GM21528 (cell line): ENCODE data around the gene PLAAT2.
"Not testable (repeated sequence)": the region's sequence is repeated elsewhere in the genome, so short reads cannot be mapped to it uniquely, and the experiment has no call there.

Experiments
- ATAC-seq: cut with Tn5 transposase; IDR thresholded peaks from one replicate; pipeline ENCODE4 v1.9.1; 2021; ENCODE audit warnings: mild to moderate bottlenecking, moderate library complexity; ENCODE audit not compliant: unreplicated experiment, low FRiP score

Gene PLAAT2

DNA sequence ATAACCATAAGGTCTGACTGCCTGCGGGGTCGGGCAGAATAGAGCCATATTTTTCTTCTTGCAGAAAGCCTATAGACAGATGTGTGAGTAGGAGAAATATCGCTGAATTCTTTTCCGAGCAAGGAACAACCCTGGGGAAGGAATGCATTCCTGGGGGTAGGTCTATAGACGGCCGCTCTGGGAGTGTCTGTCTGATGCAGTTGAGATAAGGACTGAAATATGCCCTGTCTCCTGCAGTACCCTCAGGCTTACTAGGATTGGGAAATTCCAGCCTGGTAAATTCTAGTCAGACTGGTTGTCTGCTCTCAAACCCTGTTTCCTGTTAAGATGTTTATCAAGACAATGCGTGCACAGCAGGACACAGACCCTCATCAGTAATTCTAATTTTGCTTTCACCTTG is 18.0 kb upstream of the PLAAT2 start:
- ATAC-seq = not testable (repeated sequence)

DNA sequence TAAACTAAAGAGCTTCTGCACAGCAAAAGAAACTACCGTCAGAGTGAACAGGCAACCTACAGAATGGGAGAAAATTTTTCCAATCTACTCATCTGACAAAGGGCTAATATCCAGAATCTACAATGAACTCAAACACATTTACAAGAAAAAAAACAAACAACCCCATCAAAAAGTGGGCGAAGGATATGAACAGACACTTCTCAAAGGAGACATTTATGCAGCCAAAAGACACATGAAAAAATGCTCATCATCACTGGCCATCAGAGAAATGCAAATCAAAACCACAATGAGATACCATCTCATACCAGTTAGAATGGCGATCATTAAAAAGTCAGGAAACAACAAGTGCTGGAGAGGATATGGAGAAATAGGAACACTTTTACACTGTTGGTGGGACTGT is 15.7 kb upstream of the PLAAT2 start:
- not testable (repeated sequence) for ATAC-seq

DNA sequence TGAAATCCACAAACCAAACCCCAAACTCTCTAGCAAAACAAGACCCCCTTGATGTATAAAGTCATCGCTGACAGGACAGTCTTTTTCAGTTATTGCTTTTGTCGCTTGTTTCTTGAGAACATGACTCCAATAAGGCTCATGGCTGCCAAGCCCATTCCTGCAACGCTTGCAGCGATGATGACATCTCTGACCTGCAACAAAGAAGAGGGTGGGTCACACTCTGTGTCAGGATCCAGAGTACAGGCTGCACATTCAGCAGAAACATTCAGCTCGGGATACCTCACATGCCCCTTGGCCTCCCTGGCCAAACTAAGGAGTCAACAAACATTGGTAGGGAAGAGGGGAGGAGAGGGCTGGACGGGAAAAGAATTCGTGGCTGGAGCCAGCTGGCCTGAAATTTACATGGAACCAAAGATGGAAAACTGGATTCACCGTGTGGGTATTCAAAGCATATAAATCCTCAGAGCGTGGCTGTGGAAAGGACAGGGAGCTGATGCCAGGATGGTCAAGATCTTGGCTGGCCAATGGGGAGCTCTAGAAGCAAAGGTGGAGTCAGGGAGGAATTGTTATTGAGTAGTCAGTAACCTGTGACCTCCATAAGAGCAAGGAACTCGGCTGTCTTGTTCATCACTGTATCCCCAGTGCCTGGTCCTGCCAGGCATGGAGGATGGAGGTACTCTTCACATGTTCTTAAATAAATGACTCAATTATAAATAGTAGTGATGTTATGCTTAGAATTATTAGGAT is 11.8 kb upstream of the PLAAT2 start:
- ATAC-seq = no peak

DNA sequence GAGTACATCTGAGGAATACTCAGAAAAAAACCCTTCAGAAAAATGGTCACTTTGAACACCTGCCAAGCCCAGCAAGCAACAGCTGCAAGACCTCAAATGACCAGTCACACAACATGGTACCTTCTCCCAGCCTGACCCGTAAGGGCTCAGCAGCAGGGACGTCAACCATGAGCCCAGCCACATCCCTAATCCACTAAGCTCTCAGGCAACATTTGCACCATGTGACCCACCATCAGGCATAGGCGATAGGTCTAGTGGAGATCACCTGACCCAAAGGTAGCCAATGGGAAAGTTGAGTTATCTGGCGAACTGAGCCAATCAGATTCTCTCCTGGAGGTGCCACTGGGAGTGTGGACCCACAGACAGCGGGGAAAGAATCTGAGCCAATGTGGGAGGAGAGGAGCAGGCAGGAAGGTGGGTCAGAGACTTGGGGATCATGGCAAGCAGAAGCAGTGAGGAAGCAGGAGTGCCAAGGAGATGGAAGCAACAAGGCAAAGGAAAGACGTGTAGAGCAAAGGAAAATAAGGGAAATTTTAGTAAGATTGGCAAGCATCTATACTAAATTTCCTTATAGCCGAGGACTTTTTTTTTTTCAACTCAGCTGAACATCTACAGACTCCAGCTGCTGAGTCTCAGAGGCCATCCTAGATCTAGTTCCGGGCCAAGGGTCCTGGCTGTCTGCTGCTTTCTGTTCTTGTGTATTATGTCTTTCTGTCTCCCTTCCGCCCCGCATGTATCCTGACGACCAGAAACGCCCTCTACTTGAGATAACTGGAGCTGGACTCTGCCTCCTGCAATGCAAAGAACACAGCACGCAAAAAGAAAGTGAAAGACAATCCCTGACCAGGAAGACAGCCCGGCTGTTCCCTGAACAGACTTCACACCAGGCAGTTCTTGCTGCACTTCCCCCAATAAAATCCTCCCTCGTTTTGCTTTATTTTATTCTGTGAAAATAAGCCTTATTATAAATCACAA is 11.0 kb upstream of the PLAAT2 start:
- ATAC-seq = no peak

DNA sequence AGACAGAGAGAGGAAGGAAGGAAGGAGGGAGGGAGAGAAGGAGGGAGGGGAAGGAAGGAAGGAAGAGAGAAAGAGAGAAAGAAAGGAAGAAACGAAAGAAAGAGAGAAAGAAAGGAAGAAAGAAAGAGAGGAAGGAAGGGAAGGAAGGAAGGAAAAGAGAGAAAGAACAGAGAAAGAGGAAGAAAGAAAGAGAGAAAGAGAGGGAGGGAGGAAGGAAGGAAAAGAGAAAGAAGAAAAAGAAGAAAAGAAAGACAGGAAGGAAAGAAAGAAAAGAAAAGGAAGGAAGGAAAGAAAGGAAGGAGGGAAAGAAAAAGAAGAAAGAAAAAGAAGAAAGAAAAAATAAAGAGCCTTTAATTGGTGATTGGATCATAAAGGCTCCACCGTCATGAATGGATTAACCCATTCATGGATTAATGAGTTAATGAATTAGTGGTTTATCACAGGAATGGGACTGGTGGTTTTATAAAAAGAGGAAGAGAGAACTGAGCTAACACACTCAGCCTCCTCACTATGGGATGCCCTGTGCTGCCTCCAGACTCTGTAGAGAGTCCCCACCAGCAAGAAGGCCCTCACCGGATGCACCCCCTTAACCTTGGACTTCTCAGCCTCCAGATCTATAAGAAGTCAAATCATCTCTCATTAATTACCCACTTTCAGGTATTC is 9.0 kb upstream of the PLAAT2 start:
- ATAC-seq = no peak

DNA sequence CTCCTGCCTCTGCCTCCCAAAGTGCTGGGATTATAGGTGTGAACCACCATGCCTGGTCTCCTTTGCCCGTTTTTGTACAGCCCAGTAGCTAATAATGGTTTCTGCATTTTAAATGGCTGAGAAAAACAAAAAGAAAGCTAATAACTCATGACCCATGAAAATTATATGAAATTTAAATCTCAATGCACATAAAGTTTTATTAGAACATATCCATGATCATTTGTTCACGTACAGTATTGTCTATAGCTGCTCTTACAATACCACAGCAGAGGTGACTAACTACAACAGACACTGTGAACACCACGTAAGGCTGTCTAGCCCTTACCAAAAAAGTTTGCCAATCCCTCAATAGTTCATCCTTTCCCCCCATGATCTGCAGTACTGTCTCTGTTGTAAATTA is 6.4 kb upstream of the PLAAT2 start:
- no peak for ATAC-seq

DNA sequence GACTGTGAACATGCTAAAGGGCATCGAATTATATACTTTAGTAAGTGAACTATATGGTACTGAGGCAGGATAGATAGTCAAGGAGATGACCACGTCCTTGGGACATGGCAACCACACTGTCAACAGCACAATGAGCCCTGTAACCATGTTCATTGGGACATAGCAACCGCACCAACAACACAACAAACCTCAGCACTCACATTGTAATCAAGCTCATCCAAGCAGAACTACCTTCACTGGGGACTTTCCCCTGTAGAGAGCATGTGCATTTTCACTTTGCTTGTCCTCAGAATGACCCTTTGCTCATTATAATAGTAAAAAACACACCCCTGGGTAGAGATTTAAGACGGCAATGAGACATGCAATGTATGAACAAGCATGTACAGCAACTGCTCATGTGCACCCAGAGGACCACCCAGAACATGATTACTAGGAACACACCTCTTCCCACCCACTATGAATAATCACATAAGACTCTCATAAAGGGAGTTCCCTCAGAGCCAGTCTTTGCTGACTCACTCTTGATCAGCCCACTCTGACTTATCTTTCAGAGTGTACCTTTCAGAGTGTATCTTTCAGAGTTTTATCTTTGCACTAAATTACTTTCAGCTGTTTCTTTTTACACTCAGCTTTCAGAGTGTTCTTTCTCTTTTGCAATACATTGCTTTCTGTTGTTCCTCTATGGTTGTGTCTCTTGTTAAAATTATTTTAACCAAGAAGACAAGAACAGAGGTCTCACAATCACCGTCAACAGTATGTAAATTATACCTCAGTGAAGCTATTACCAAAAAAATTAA is 4.1 kb upstream of the PLAAT2 start:
- peak; percentile 76 for ATAC-seq

DNA sequence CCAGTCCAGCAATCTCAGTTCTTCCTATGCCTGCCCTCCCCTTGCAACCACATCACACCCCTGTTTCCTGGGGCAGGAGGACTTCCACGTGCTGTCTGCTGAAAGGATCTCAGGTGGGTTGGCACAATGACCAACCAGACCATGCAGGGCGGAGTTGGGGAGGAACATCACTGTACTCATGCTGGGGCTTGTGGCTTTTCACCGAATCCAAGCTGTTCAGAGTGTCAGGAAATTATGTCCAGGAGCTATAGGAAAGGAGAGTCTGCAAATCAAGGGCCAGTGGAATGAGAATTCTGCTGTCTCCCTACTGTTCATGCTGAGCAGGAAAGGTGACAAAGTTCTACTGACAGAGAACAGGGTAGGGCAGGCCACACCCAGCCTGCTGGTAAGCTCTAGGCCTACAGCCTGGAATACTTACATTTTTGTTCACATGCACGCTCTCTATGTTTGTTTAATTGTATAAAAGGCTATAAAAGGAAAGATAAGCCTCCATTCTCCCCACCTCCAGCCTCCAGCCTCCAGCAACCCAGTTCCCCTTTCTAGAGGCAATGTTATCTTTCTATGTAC is 1.7 kb upstream of the PLAAT2 start:
- ATAC-seq = no peak

DNA sequence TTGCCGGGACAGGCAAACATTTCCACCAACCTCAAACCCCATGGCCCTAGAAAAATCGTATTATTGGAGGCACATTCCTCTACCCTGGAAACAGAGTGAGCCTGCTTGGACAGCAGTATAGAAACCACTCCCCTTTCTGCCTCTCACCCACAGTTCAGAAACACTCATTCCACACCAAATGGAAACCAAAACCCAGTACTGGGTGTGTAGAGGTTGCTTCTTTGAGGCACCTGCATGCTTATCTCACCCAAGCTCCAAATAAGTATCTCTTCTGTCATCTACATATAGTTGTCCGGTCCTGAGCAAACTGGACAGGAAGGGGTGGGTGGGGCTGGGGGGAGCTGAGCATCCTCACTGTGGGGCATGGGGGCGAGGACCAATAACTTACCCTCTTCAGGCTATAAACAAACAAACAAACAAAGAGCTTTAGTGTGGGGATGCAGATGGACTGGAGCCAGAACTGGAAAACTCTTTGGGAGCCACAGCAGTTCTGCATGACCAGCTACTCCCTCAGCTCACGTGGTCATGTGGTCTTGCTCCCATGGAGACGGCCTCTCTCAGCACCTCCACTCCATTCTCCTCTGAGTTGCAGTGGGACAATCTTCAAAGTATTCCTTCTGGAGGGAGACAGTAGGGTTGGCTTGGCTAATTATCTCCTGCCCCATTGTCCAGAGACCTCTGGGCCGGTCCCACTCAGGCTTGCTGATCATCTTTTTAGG is 1.0 kb upstream of the PLAAT2 start:
- peak; percentile 58 for ATAC-seq

DNA sequence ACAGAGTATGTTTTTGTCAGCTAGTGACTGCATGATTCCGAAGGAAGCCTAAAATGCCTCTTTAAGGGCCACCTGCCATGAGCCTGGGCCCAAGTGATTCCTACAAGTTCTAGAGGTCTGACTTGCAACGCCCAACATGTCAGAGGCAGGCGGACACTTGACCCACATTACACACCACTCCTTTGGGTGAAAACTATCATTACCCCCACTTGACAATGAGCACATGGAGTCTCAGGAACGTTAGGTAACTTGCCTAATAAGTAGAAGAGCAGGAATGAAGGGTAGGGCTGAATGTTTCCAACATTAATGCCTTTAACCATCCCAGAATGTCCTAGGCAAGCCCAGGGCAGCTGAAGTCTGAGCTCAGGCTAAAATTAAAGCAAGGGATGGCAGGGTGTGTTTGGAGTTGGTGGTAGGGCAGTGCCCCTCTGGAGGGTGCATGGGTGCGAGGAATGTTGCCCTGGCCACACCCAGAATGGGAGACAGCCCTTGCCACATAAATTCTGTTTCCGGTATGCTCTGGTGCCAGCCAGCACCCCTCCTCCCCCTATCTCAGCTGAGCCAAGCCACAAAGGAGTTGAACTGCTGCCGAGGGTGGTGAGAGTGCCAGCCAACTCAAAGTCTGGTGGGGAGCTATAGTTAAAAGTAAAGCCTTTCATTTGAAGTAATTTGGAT is 2.5 kb downstream of the PLAAT2 start:
- ATAC-seq = no peak

DNA sequence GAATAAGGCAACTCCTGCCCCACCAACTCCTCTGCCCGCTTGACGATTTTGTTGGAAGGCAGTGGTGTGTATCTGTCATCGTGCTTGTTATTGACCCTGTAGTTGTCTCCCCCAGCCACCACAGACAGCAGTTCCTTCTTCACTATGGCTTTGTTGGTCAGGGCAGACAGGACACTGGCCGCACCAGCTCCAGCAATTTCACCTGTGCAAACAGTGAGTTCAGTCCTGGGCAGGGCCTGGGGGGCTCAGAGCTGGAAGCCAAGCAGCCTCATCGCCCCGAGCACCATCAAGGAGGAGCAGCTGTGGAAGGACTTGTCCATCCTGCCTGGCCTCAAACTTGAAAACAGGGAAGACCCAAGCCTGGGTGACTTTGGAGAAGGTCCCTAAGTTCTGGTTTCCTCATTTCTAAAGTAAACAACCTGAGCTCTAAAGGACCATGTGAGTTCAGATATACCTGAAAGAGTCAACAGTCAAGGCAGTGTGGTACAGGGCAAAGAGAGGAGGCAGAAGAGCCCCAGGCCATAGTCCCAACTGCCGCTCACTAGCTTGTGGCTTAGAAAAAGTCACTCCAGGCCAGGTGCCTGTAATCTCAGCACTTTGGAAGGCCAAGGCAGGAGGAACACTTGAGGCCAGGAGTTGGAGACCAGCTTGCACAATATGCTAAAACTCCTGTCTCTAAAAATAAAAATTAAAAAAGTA is 4.6 kb downstream of the PLAAT2 start:
- ATAC-seq = no peak

DNA sequence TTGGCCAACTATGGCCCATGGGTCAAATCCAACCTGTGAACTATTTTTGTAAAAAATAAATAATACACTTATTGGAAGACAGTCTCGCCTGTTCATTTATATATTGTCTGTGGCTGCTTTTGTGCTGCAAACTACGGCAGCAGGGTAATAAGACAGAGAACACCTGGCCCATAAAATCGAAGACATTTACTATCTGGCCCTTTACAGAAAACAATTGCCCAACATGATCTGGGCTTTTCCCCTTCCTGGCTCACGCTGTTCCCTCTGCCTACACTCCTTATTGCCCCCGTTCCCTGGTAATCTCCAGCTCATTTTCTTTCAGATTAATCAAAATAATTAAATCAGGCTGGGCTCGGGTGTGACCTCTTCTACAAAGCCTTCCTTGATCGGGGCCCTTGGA is 5.6 kb downstream of the PLAAT2 start:
- no peak for ATAC-seq

DNA sequence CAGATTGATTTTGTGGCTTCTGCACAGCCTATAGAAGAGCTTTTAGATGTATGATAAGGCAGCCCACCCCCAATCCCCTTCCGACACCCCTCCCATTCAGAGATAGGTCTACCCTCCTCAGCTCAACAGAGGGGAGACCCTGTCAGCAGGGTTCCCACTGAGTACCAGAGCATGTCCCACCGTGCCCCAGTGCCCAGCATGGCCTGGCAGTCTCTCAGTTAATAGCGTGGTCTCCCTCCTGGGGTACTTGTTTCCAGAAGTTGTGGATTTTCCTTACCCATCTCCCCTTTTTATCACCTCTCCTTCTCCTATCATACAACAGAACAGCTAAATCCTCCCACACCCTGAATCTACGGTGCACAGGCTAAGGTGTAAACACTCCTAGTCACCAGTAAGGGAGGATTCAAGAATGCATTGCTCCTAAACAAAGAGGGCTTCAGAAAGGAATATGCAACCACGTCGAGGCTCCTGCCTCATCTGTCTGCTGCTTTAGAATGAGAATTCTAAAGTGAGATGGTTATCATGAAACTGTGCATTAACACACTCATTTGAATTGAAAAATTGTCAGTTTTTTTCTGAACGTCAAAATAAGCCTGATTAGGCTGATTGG is 6.7 kb downstream of the PLAAT2 start:
- no peak for ATAC-seq

DNA sequence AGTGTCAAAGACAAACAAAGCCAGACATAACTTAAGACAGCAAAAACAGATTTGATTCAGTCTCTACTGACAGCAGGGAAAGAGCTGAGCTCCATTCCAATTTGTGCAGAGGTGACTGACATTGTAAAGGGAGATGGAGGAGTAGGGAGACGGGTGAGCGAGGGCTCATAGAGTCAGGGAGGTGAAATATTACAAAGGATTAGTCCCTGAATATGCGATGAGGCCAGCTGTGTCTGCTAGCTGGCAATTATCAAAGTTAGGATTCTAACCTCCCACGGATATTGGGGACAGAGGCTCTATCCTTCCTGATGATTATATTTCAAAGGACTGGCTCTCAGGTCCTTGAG is 8.3 kb downstream of the PLAAT2 start:
- no peak for ATAC-seq

DNA sequence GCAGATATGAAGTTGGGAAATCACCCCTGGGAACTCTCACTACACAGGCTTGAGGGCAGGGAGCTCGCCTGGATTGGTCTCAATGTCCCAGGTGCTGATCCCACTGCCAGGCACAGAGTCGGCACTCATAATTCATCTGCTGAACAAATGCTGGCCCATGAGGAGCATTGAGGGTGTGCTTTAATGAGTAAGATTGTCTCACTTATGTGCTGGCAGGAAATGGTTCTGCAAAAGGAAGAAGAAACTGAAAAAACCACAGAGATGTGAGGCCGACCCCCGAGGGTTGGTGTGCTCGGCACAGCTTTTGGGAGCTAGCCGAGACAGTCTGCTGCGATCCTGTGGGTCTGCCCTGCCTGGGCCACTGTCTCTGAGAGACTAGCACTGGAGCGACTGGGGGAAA is 9.4 kb downstream of the PLAAT2 start:
- peak; percentile 56 for ATAC-seq

DNA sequence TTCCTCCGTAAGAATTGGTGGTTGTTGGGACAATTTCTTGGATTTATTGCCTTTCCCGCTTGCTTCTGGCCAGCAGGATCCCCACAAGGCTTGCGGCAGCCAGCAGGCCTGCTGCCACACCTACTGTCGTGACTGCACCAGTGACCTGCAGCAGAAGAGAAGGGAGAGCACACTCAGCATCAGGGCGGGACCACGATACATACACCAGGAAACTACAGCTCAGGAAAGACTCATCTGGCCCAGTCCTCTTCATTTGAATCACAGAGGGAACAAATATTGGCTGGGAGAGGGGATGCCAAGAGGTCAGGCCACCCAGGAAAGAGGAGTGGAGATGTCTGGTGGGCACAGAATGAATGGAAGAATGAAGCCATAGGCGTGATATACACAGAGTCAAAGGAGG is 10.3 kb downstream of the PLAAT2 start:
- ATAC-seq = no peak

DNA sequence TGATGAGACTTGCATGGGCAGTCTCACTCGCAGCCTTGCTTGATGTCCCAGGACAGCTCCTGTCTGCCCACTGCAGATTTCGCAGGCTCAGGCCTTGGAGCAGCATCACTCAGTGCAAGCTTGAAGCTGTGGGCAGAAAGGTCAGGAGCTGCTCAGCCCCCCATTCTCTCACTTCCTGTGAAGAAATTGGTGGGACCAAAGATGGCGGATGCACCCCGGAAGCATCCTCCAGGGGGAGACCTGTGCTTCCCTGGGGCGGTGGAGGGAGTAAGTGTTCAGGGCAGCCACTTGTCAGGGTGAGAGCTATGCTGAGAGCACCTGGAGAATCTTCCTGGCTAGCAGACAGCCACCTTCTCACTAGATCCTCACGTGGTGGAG is 11.3 kb downstream of the PLAAT2 start:
- ATAC-seq = no peak
